Lung (tissue), 12 donors: Measurements from ENCODE around the gene MAG. TPM values are rescaled to one million over a fixed set of nuclear protein-coding genes. Genes with fewer than 3 reads are reported as not detected.
A peak's percentile ranks its signal among the peaks of the same experiment; 100 is the strongest.

ENCODE experiments used
- ATAC-seq: fragments of 200-7000 bp; cut with Tn5 transposase; one replicate; pipeline ENCODE4 v1.9.1; 2020; ENCODE audit warnings: moderate number of reproducible peaks; ENCODE audit not compliant: insufficient read depth, low FRiP score
- DNase-seq, 3 donors: peaks; one replicate each; pipeline ENCODE4 v3.0.0-alpha.2; 2013 to 2017
- H3K27ac ChIP-seq, 2 donors: one replicate each; pipeline ENCODE4 v1.5.1; 2013; ENCODE audit warnings: mild to moderate bottlenecking in 2 of 2, moderate library complexity in 2 of 2, control low read depth in 1 of 2, inconsistent platforms in 1 of 2, low read depth in 1 of 2, low read length in 1 of 2
- H3K27me3 ChIP-seq, 3 donors: one replicate each; pipeline ENCODE4 v1.5.1; 2013; ENCODE audit warnings: low read length in 2 of 3; ENCODE audit not compliant: control insufficient read depth in 3 of 3, insufficient read depth in 3 of 3
- H3K36me3 ChIP-seq, 4 donors: one replicate each; pipeline ENCODE4 v1.5.1; 2013; ENCODE audit warnings: low read length in 4 of 4, mild to moderate bottlenecking in 1 of 4, moderate library complexity in 1 of 4; ENCODE audit not compliant: control insufficient read depth in 4 of 4, insufficient read depth in 4 of 4
- H3K4me1 ChIP-seq, 5 donors: one replicate each; pipeline ENCODE4 v1.5.1; 2013; ENCODE audit warnings: low read length in 5 of 5, mild to moderate bottlenecking in 2 of 5, moderate library complexity in 1 of 5; ENCODE audit not compliant: control insufficient read depth in 5 of 5, insufficient read depth in 5 of 5
- H3K4me3 ChIP-seq: one replicate; pipeline ENCODE4 v1.5.1; 2013; ENCODE audit warnings: mild to moderate bottlenecking, control low read depth, moderate library complexity
- H3K9ac ChIP-seq, 2 donors: one replicate each; pipeline ENCODE4 v1.5.1; 2013; ENCODE audit warnings: low read length in 2 of 2, control low read depth in 1 of 2; ENCODE audit not compliant: insufficient read depth in 1 of 2
- H3K9me3 ChIP-seq, 4 donors: one replicate each; pipeline ENCODE4 v1.5.1; 2013; ENCODE audit warnings: low read length in 3 of 4, mild to moderate bottlenecking in 1 of 4, moderate library complexity in 1 of 4; ENCODE audit not compliant: control insufficient read depth in 4 of 4, insufficient read depth in 3 of 4
- CTCF ChIP-seq: IDR thresholded peaks from 2 replicates; pipeline ENCODE4 v1.5.1; 2012; ENCODE audit warnings: mild to moderate bottlenecking; ENCODE audit errors: control extremely low read depth, extremely low read depth
- WGBS, 2 donors: extraction: QIAGEN DNeasy Blood & Tissue Kit; methylation state at CpG; one replicate each; pipeline ENCODE4 v1.1.7; 2013; 5-methylcytosine and 5-hydroxymethylcytosine counted together
- polyA plus RNA-seq, 2 donors: library from polyadenylated mRNA; stranded (reverse); fragments of 200-250 nt; gene quantifications; one replicate each; pipeline ENCODE4 v1.2.1, GENCODE V29; 2013
- total RNA-seq, 2 donors: library from RNA; depleted of rRNA in 1 of 2; stranded (reverse); fragments of >200 nt in 1 of 2; gene quantifications; one replicate each; pipeline ENCODE4 v1.2.1, GENCODE V29; 2014 to 2021
- donor health status: control.
- donor health status: control.
- donor health status: Bipolar disorder and iron deficiency.
- donor health status: healthy.
- donor health status: DM: yes; HTN: yes; CAD: no.

The MAG gene
- total and polyA plus RNA-seq, 4 donors = 0.08 to 8.8 (median 1.9) TPM

GRCh38 chr19:35317464-35318043 is 25.6 kb downstream of the MAG start:
- peak overlapping the region in 1 of 2 donors; percentile 48 for H3K27ac ChIP-seq
- WGBS, 2 donors = 62 to 66% methylated on average over 7 of the region's 7 CpGs
- TF ChIP-seq CTCF = no peak

DNA sequence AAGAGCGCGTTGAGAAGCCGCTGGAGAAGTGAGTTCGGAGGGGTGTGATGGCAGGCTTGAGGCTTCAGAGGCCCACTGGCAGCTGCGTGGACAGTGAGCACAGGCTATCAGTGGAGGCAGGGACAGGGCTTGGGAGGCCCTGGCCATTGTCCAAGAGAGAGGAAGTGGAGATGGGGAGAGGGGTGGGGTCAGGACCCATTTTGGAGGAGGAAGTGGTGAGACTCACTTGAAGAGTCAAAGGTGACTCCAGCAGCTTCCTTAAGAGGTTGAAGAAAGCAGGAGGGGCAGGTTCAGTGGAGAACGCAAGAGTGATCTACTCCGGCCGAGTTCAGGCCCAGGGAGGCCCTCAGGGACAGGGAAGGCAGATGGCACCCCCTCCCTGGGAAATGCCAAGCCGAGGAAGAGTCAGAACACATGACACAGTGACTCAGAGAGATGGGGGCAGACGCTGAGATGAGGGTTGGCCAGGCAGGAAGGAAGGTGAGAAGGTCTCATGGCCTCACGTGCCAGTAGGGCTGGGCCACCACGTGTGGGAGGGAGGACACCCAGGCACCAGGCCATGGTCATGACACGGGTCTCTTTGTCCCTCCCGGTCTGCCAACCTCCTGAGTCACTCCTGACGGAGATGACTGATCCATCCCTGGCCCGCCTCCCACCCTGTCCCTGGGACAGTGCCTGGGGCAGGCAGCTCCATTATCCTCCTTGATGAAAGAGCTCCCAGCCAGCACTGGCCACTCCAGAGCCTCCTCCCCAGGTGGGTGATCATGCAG is 26.9 kb downstream of the MAG start:
- H3K27me3 ChIP-seq = no peaks in the 10 kb centered on the region
- H3K4me1 ChIP-seq = peaks cover 0 to 27% (median 4%) of the 10 kb centered on the region in 5 donors
- peak overlapping the region in 1 of 2 donors; percentile 63 for H3K27ac ChIP-seq
- H3K9ac ChIP-seq = no peak overlapping the region
- H3K36me3 ChIP-seq = no peaks in the 10 kb centered on the region
- H3K9me3 ChIP-seq = peaks cover 0 to 3% (median 0%) of the 10 kb centered on the region in 4 donors
- no peak overlapping the region for H3K4me3 ChIP-seq
- TF ChIP-seq CTCF = no peak
- 49 to 53% methylated on average over 16 of the region's 16 CpGs for WGBS, 2 donors
- DNase-seq (peak in 2 of 3 donors; percentile 30 to 52), ATAC-seq (peak; percentile 81)

More at GRCh38 chr19:35317464-35318043, 25.6 kb downstream of the MAG start:
- H3K9ac ChIP-seq = no peak overlapping the region
- no peak overlapping the region for H3K4me3 ChIP-seq
- no peak for ATAC-seq
- DNase-seq = no peak
- H3K9me3 ChIP-seq = peaks cover 0 to 3% (median 0%) of the 10 kb centered on the region in 4 donors
- no peaks in the 10 kb centered on the region for H3K36me3 ChIP-seq
- H3K4me1 ChIP-seq = peaks cover 0 to 27% (median 4%) of the 10 kb centered on the region in 5 donors
- no peaks in the 10 kb centered on the region for H3K27me3 ChIP-seq

DNA sequence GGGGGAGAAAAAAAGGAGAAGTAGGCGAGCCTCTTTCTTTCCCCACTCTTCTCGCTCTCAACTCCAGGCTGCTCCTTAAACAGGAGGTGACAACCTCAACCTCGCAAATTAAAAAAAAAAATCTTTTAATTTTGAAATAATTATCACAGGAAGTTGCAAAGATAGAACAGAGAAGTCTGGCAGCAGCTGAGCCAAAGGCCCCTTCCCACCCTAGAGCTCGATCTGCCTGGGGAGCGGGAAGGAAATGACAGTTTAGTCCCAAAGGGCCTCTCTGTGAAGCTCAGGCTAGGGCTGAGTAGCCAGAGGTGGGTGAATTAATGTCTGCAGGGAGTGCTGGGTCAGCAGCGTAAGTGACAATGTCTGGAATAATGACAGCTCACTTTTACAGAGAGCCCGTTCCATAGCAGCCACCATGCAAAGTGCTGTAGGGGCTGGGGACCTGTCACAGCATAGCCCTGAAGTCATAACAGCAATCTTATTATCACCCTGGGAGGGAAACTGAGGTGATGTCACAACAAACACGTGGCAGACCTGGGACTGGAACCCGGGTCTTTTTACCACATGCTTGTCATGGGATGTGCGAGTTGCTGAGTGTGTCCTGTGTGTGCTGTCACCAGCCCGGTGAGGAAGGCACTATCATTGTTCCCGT is 28.2 kb downstream of the MAG start:
- H3K9ac ChIP-seq = no peak overlapping the region
- DNase-seq (peak in 1 of 3 donors; percentile 38), ATAC-seq (no peak)
- H3K9me3 ChIP-seq = peaks cover 0 to 3% (median 0%) of the 10 kb centered on the region in 4 donors
- peak overlapping the region in 1 of 2 donors; percentile 60 for H3K27ac ChIP-seq
- no peaks in the 10 kb centered on the region for H3K36me3 ChIP-seq
- no peaks in the 10 kb centered on the region for H3K27me3 ChIP-seq
- WGBS, 2 donors = 20 to 50% methylated on average over 12 of the region's 12 CpGs
- no peak for TF ChIP-seq CTCF
- H3K4me1 ChIP-seq = peaks cover 0 to 27% (median 4%) of the 10 kb centered on the region in 5 donors
- H3K4me3 ChIP-seq = no peak overlapping the region
